ENCODE data around the gene SLC35E2B. TPM values are rescaled to one million over a fixed set of nuclear protein-coding genes. Genes with fewer than 3 reads are reported as not detected.

The SLC35E2B gene
- polyA plus RNA-seq, 3 donors, result 12.2 to 29.2 (median 17.7) TPM

DNA sequence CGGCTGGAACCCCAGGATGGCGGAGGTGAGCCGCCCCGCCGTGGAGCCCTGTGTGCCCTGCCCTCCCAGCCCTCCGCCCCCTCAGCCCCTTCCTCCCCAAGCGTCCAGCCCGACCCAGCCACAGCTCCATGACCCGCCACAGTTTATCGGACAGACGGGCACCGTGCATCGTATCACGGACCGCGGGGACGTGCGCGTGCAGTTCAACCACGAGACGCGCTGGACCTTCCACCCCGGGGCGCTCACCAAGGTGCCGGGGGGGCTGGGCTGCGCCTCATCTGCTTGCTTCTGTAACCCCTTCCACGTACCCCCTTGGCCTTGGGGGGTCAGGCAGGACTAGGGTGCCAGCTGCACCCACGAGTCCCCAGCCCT is 67.2 kb downstream of the SLC35E2B start:
- H3K4me2 ChIP-seq (replicated peaks; ENCODE audit: extremely low read depth, low read length, poor library complexity, severe bottlenecking), result no peak overlapping the region
- Mint-ChIP-seq H3K4me1 (peaks cover 2% of the 10 kb centered on the region), H3K9me3 (peaks cover 0 to 8% (median 3%) of the 10 kb centered on the region in 7 donors), H3K27ac (no peak overlapping the region), H3K4me3 (no peak overlapping the region), H3K36me3 (peaks cover 4 to 12% of the 10 kb centered on the region in 2 donors), H3K27me3 (ENCODE audit: low read depth in 3 of 3) (peaks cover 9 to 23% (median 14%) of the 10 kb centered on the region in 3 donors)
- TF ChIP-seq, protein P1, sequence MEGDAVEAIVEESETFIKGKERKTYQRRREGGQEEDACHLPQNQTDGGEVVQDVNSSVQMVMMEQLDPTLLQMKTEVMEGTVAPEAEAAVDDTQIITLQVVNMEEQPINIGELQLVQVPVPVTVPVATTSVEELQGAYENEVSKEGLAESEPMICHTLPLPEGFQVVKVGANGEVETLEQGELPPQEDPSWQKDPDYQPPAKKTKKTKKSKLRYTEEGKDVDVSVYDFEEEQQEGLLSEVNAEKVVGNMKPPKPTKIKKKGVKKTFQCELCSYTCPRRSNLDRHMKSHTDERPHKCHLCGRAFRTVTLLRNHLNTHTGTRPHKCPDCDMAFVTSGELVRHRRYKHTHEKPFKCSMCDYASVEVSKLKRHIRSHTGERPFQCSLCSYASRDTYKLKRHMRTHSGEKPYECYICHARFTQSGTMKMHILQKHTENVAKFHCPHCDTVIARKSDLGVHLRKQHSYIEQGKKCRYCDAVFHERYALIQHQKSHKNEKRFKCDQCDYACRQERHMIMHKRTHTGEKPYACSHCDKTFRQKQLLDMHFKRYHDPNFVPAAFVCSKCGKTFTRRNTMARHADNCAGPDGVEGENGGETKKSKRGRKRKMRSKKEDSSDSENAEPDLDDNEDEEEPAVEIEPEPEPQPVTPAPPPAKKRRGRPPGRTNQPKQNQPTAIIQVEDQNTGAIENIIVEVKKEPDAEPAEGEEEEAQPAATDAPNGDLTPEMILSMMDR (IDR thresholded peaks at IDR 0.05), result no peak
- peaks cover 0 to 16% of the 10 kb centered on the region in 2 donors for H3K27me3 ChIP-seq (ENCODE audit: control insufficient read depth in 2 of 2, insufficient read depth in 2 of 2, low read length in 2 of 2)
- no peaks in the 10 kb centered on the region for H3K9me3 ChIP-seq (replicated peaks in 1 of 2; ENCODE audit: control insufficient read depth in 1 of 2, insufficient read depth in 1 of 2, low read length in 2 of 2)
- H2AFZ ChIP-seq (ENCODE audit: insufficient read depth, low read depth, low read length, poor library complexity, severe bottlenecking), result no peak overlapping the region
- no peaks in the 10 kb centered on the region for H3K36me3 ChIP-seq (replicated peaks in 1 of 2; ENCODE audit: control insufficient read depth in 1 of 2, insufficient read depth in 2 of 2, low read length in 2 of 2)
- H4K20me1 ChIP-seq (ENCODE audit: insufficient read depth, low read length), result no peaks in the 10 kb centered on the region
- H3K4me1 ChIP-seq (ENCODE audit: control insufficient read depth in 1 of 2, insufficient read depth in 2 of 2, low read length in 2 of 2), result peaks cover 1 to 3% of the 10 kb centered on the region in 2 donors
- DNase-seq, result no peak
- no peak overlapping the region for H3K4me3 ChIP-seq (replicated peaks in 1 of 3; ENCODE audit: low read depth in 2 of 3, low read length in 3 of 3)
- no peak overlapping the region for H3K27ac ChIP-seq (ENCODE audit: low read depth in 1 of 2, low read length in 2 of 2)
- no peaks in the 10 kb centered on the region for H3K79me2 ChIP-seq (ENCODE audit: insufficient read depth, low read length)
- intact Hi-C loops (cut with micrococcal nuclease), result no loop called here
- 94% methylated on average over 25 of the region's 28 CpGs for WGBS (ENCODE audit: insufficient coverage)
- H3K9ac ChIP-seq (ENCODE audit: insufficient read depth, low read length, poor library complexity, severe bottlenecking), result no peak overlapping the region

DNA sequence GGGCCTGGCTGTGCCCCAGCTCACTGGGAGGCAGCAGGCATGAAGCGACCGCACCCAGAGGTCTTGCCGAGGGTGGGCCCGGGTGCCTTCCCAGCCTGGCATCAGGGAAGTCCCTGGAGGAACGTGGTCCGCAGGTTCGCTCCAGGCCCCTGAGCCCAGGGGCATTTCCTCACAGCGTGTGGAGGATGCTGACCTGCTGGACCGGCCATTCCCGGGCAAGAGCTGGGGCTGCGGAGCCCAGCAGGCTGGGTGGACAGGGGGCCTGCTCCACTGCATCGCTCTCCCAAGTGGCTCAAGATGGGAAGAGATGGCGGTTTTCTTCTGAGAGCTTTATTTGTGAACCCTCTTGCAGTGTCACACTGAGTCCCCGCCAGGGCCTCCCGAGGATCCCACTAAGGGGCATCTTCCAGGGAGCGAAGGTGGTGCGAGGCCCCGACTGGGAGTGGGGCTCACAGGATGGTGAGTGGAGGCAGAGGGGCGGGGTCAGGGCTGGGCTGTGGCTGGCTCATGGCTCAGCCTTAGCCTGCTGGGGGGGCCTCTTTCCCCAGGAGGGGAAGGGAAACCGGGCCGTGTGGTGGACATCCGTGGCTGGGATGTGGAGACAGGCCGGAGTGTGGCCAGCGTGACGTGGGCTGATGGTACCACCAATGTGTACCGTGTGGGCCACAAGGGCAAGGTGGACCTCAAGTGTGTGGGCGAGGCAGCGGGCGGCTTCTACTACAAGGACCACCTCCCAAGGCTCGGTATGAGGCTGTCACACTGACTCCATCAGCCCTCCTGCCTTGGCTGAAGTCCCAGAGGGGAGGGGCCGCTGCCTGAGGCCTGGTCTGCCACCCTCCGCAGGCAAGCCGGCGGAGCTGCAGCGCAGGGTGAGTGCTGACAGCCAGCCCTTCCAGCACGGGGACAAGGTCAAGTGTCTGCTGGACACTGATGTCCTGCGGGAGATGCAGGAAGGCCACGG is 67.9 kb downstream of the SLC35E2B start:
- no peaks in the 10 kb centered on the region for H3K36me3 ChIP-seq (replicated peaks in 1 of 2; ENCODE audit: control insufficient read depth in 1 of 2, insufficient read depth in 2 of 2, low read length in 2 of 2)
- Mint-ChIP-seq H3K36me3 (peaks cover 4 to 10% of the 10 kb centered on the region in 2 donors), H3K27me3 (ENCODE audit: low read depth in 3 of 3) (peaks cover 6 to 16% (median 9%) of the 10 kb centered on the region in 3 donors), H3K4me1 (no peaks in the 10 kb centered on the region), H3K27ac (no peak overlapping the region), H3K4me3 (no peak overlapping the region), H3K9me3 (peaks cover 0 to 2% (median 0%) of the 10 kb centered on the region in 7 donors)
- no peak overlapping the region for H2AFZ ChIP-seq (ENCODE audit: insufficient read depth, low read depth, low read length, poor library complexity, severe bottlenecking)
- H3K79me2 ChIP-seq (ENCODE audit: insufficient read depth, low read length), result no peaks in the 10 kb centered on the region
- H3K9me3 ChIP-seq (replicated peaks in 1 of 2; ENCODE audit: control insufficient read depth in 1 of 2, insufficient read depth in 1 of 2, low read length in 2 of 2), result no peaks in the 10 kb centered on the region
- peaks cover 0 to 13% of the 10 kb centered on the region in 2 donors for H3K27me3 ChIP-seq (ENCODE audit: control insufficient read depth in 2 of 2, insufficient read depth in 2 of 2, low read length in 2 of 2)
- no peaks in the 10 kb centered on the region for H4K20me1 ChIP-seq (ENCODE audit: insufficient read depth, low read length)
- no peaks in the 10 kb centered on the region for H3K4me1 ChIP-seq (ENCODE audit: control insufficient read depth in 1 of 2, insufficient read depth in 2 of 2, low read length in 2 of 2)
- DNase-seq, result no peak
- intact Hi-C loops (cut with micrococcal nuclease), result no loop called here
- H3K4me2 ChIP-seq (replicated peaks; ENCODE audit: extremely low read depth, low read length, poor library complexity, severe bottlenecking), result no peak overlapping the region
- no peak overlapping the region for H3K4me3 ChIP-seq (replicated peaks in 1 of 3; ENCODE audit: low read depth in 2 of 3, low read length in 3 of 3)
- H3K9ac ChIP-seq (ENCODE audit: insufficient read depth, low read length, poor library complexity, severe bottlenecking), result no peak overlapping the region
- TF ChIP-seq, protein P1 (IDR thresholded peaks at IDR 0.05), result no peak
- 88% methylated on average over 38 of the region's 38 CpGs for WGBS (ENCODE audit: insufficient coverage)
- H3K27ac ChIP-seq (ENCODE audit: low read depth in 1 of 2, low read length in 2 of 2), result no peak overlapping the region

All from CD14-positive monocyte (primary cell).